ENCODE results near the gene OVCA2. TPM values are rescaled to one million over a fixed set of nuclear protein-coding genes. Genes with fewer than 3 reads are reported as not detected.
A peak's percentile ranks its signal among the peaks of the same experiment; 100 is the strongest.

The OVCA2 gene
- total RNA-seq, 1 donor from 2014 or later, result 21.4 TPM

DNA sequence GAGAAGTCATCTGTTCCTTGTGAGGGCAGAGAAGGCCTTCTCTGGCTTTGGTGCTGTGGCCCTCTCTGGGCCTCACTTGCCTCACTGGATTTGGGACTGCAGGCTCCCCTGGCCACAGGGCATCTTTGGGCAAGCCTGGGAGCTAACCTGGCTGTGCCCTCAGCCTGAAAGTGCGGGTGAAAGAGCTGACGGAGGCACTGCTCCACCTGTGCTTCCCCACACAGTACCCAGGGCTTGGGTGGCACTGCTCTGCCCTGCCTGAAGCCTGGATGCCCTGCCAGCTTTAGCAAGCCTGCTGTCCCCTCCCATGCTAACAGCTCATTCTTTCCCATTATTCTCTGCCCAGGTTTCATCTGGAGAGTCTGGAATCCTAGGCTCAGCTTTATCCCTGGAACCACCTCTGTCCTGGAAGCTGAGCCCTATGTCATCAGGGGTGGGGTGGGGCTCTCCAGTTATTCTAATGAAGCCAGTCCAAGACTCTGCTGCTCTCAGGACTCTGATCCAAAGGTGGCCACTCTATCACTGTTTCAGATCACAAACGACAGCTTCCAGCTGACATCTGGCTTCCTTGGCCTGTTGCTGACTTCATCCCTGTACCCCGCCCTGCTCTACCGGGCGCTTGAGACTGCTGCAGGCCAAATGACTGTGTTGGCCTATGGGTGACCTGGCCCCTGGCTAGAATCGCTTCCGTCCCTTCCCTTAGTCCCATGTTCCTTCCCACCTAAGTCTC, 42.4 kb downstream of the OVCA2 start:
- H3K27ac ChIP-seq, result peak overlapping the region; percentile 78
- DNase-seq (no peak), ATAC-seq (peak; percentile 4)
- peaks cover 23% of the 10 kb centered on the region for H3K36me3 ChIP-seq
- H3K4me3 ChIP-seq, result no peak overlapping the region
- H3K27me3 ChIP-seq, result no peaks in the 10 kb centered on the region
- intact Hi-C loops (cut with DNase I), result no loop called here
- no peaks in the 10 kb centered on the region for H3K9me3 ChIP-seq
- TF ChIP-seq, protein P1, sequence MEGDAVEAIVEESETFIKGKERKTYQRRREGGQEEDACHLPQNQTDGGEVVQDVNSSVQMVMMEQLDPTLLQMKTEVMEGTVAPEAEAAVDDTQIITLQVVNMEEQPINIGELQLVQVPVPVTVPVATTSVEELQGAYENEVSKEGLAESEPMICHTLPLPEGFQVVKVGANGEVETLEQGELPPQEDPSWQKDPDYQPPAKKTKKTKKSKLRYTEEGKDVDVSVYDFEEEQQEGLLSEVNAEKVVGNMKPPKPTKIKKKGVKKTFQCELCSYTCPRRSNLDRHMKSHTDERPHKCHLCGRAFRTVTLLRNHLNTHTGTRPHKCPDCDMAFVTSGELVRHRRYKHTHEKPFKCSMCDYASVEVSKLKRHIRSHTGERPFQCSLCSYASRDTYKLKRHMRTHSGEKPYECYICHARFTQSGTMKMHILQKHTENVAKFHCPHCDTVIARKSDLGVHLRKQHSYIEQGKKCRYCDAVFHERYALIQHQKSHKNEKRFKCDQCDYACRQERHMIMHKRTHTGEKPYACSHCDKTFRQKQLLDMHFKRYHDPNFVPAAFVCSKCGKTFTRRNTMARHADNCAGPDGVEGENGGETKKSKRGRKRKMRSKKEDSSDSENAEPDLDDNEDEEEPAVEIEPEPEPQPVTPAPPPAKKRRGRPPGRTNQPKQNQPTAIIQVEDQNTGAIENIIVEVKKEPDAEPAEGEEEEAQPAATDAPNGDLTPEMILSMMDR (IDR thresholded peaks at IDR 0.05), result no peak
- peaks cover 58% of the 10 kb centered on the region for H3K4me1 ChIP-seq

DNA sequence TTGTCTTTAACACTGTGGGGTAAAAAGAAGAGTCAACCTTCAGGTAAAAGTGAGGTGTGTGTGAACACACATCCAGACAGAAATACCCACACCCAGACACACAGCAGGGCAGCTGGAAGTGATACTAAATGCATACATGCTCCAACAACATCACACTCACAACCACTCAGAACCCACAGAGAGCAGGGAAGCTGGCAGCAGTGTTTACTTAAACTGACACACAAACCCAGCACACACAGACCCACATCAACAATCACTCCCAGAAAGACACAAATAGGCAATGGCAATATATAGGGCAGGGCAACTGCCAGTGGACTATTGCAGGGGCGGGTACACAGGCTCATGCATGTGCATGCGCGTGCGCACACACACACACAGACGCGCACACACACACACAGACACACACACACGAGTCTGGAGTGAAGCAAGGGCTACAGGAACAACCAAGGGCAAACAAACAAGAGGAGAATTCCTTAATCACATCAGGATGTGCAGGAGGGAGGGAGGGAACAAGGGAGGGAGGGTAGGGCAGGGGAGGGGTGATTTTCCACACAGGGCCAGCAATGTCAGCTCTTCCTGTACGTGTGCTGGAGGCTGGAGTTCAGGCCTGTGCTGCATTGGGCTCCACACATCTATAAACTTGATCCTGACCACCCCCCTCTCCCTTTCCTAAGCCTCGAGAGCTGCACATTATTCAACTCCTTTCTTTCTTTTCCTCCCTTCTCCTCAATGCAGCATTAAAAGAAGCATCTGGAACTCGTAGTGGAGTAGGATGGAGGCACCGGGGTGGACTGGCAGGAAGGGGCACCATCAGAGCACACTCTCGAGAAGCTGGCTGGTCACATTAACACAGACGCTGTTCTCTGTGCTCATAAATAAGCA, 43.2 kb downstream of the OVCA2 start:
- DNase-seq (no peak), ATAC-seq (peak; percentile 3)
- Histone ChIP-seq H3K27ac (peak overlapping the region; percentile 80), H3K9me3 (no peaks in the 10 kb centered on the region), H3K27me3 (no peaks in the 10 kb centered on the region), H3K4me3 (no peak overlapping the region), H3K36me3 (peaks cover 16% of the 10 kb centered on the region), H3K4me1 (peaks cover 66% of the 10 kb centered on the region)
- TF ChIP-seq, protein P1 (IDR thresholded peaks at IDR 0.05), result no peak
- intact Hi-C loops (cut with DNase I), result no loop called here

DNA sequence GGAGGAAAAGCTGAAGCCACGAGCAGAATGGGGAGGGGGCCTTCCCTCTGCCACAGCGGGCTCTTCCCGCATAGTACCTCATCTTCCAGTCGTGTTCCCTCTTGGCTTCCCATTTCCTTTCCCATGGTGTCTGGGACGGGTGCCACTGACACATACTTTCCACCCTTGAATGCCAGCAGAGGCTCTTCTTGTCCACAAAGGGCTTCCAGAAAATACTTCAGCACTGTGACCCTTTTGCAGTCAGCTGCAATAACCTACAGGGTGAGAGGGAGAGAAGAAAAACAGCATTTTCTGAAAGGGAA, 43.8 kb downstream of the OVCA2 start:
- TF ChIP-seq, protein P1 (IDR thresholded peaks at IDR 0.05), result no peak
- Histone ChIP-seq H3K27me3 (no peaks in the 10 kb centered on the region), H3K4me1 (peaks cover 72% of the 10 kb centered on the region), H3K4me3 (no peak overlapping the region), H3K36me3 (peaks cover 11% of the 10 kb centered on the region), H3K9me3 (no peaks in the 10 kb centered on the region), H3K27ac (peak overlapping the region; percentile 80)
- intact Hi-C loops (cut with DNase I), result no loop called here
- DNase-seq (no peak), ATAC-seq (no peak)

DNA sequence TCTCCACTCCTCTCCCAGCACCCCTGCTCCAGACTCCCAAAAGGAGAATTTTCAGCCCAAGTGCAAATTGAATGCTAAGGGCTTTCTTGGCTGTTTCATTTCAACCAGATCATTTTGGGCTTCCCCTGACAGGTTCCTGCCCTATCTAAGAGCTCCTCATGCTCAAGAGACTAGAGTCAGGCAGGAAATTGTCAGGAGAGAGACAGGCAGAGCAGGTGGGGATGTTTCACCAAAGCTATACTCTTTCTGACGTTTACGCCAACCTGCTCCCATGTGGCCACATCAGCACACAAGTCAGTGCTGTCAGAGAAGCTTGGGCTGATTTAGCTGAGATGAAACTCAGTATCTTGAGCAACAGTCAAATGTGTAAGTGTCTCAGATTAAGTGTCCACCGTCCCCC, 44.5 kb downstream of the OVCA2 start:
- intact Hi-C loops (cut with DNase I), result no loop called here
- H3K27ac ChIP-seq, result no peak overlapping the region
- H3K27me3 ChIP-seq, result no peaks in the 10 kb centered on the region
- H3K4me1 ChIP-seq, result peaks cover 79% of the 10 kb centered on the region
- no peak overlapping the region for H3K4me3 ChIP-seq
- ATAC-seq, result no peak
- DNase-seq, result no peak
- H3K9me3 ChIP-seq, result no peaks in the 10 kb centered on the region
- TF ChIP-seq, protein P1 (IDR thresholded peaks at IDR 0.05), result no peak
- peaks cover 4% of the 10 kb centered on the region for H3K36me3 ChIP-seq

DNA sequence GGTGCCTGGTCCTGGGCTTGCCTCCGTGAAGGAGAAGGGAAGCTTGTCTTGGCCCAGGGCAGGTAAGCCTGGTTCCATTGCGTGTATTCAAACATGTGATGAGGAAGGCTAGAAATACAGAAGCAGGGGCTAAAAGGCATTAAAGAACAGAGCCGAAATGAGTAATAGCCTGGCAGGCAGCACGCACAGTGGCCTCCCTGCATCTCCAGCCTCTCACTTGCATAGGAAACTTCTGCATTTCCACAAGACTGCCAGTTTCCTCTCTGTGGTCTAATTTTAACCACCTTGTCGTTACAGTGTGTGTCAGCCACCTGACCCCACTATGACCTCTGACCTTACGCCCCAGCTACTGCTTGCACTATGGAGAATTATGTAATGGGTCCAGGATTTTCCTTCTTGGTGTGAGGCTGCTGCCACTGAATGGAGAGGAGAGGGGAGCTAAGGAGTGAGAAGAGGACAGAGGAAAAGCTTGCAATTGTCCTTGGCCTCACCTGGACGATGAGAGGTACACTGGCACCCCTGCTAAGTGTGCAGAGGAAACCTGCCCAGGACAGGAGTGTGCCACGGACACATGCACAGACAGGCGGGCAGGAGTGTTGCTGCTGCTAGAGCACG, 45.9 kb downstream of the OVCA2 start:
- H3K36me3 ChIP-seq, result no peaks in the 10 kb centered on the region
- intact Hi-C loops (cut with DNase I), result no loop called here
- TF ChIP-seq, protein P1 (IDR thresholded peaks at IDR 0.05), result no peak
- H3K27ac ChIP-seq, result peak overlapping the region; percentile 2
- DNase-seq, result peak; percentile 73
- H3K27me3 ChIP-seq, result no peaks in the 10 kb centered on the region
- peaks cover 83% of the 10 kb centered on the region for H3K4me1 ChIP-seq
- no peak overlapping the region for H3K4me3 ChIP-seq
- peak; percentile 59 for ATAC-seq
- no peaks in the 10 kb centered on the region for H3K9me3 ChIP-seq
